OCI-M1 (cell line): Measurements from ENCODE around the gene SAMHD1.
"Not testable (repeated sequence)": the region's sequence is repeated elsewhere in the genome, so short reads cannot be mapped to it uniquely, and the experiment has no call there.

Experiments used
- DNase-seq: peaks from one replicate; lab custom pipeline; 2025; lab: John Stamatoyannopoulos, UW

The SAMHD1 gene

GRCh38 chr20:36951198-36951978 lies at the start of gene SAMHD1:
SAMHD1 (minus strand) TSS chr20:36951708; CDS start chr20:36951643, 65 bp downstream.
- peak; percentile 99 for DNase-seq

GRCh38 chr20:37000171-37000570 lies 48.7 kb upstream of the SAMHD1 start:
- not testable (repeated sequence) for DNase-seq

GRCh38 chr20:36998652-36999051 lies 47.1 kb upstream of the SAMHD1 start:
- DNase-seq: no peak

- DNase-seq: no peak
These were observed 45.6 kb upstream of the SAMHD1 start for GRCh38 chr20:36997121-36997520.

- not testable (repeated sequence) for DNase-seq
These were observed 42.7 kb upstream of the SAMHD1 start for GRCh38 chr20:36994221-36994620.

GRCh38 chr20:36992802-36993334 lies 41.4 kb upstream of the SAMHD1 start:
- no peak for DNase-seq

GRCh38 chr20:36991703-36992102 lies 40.2 kb upstream of the SAMHD1 start:
- DNase-seq: no peak

GRCh38 chr20:36989797-36990196 lies 38.3 kb upstream of the SAMHD1 start:
- no peak for DNase-seq

- no peak for DNase-seq
These were observed 37.0 kb upstream of the SAMHD1 start for GRCh38 chr20:36988494-36988966.

- no peak for DNase-seq
These were observed 32.7 kb upstream of the SAMHD1 start for GRCh38 chr20:36984257-36984638.

- DNase-seq: no peak
These were observed 23.8 kb upstream of the SAMHD1 start for GRCh38 chr20:36975099-36975818.

GRCh38 chr20:36974660-36975059 lies 23.2 kb upstream of the SAMHD1 start:
- DNase-seq: no peak

GRCh38 chr20:36971103-36971502 lies 19.6 kb upstream of the SAMHD1 start:
- DNase-seq: no peak

GRCh38 chr20:36969478-36970186 lies 18.1 kb upstream of the SAMHD1 start:
- DNase-seq: no peak

GRCh38 chr20:36969051-36969450 lies 17.5 kb upstream of the SAMHD1 start:
- no peak for DNase-seq

- no peak for DNase-seq
These were observed 16.1 kb upstream of the SAMHD1 start for GRCh38 chr20:36967636-36968035.

GRCh38 chr20:36966965-36967364 lies 15.5 kb upstream of the SAMHD1 start:
- DNase-seq: not testable (repeated sequence)

GRCh38 chr20:36962354-36962941 lies 10.9 kb upstream of the SAMHD1 start:
- DNase-seq: not testable (repeated sequence)

- no peak for DNase-seq
These were observed 7.7 kb upstream of the SAMHD1 start for GRCh38 chr20:36959242-36959641.

GRCh38 chr20:36957875-36958667 lies 6.6 kb upstream of the SAMHD1 start:
- peak; percentile 80 for DNase-seq

GRCh38 chr20:36956674-36957073 lies 5.2 kb upstream of the SAMHD1 start:
- DNase-seq: no peak
